ENCODE data around the gene CCL19.

The CCL19 gene

GRCh38 chr9:34689116-34689470 lies 2.0 kb downstream of the CCL19 start:
- no peak overlapping the region for H3K9ac ChIP-seq (ENCODE audit: low read length)
- no peak overlapping the region for H3K4me3 ChIP-seq (ENCODE audit: low read length)
- peaks cover 8% of the 10 kb centered on the region for H3K4me1 ChIP-seq (ENCODE audit: control insufficient read depth, insufficient read depth, low read length)
- no peaks in the 10 kb centered on the region for H3K9me3 ChIP-seq (ENCODE audit: control insufficient read depth, low read length)
- no peaks in the 10 kb centered on the region for H3K27me3 ChIP-seq (ENCODE audit: control insufficient read depth, insufficient read depth, low read length)
- no peaks in the 10 kb centered on the region for H3K36me3 ChIP-seq (ENCODE audit: control insufficient read depth, insufficient read depth, low read length)

DNA sequence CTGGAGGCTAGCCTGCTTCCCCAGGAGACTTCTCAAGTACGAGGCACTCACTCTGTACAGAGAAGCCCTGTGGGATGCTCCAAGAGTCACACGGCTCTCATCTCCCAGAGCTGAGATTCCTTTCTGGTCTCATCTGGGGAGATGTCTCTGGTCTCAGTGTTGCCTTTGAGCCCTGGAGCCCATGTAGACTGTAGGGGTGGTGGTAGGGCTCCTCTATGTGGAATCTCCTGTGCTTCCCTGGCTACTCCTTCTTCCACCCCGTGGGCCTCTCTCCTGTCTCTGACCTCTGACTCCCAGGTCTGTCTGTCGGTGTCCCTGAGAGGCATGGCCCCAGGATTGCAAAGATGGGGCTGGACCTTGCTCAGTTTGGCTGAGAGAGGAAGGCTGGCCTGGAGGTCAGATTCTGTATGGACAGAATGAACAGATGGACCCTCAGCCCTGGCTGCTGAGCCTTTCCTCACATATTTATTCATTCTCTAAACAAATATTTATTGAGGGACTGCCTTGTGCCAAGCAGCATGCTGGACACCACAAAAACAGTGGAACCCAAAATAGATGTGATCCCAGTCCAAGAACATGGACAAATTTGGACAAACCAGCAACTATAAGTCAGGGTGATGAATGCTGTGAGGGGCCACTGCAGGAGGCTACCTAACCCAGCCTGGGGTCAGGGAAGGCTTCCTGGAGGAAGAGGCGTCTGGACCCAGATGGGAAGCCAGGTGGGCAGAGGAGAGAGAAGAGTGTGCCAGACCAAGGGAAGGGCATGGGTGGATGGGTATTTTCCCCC lies 2.6 kb downstream of the CCL19 start:
- H3K27me3 ChIP-seq (ENCODE audit: control insufficient read depth, insufficient read depth, low read length): no peaks in the 10 kb centered on the region
- no peak overlapping the region for H3K4me3 ChIP-seq (ENCODE audit: low read length)
- H3K36me3 ChIP-seq (ENCODE audit: control insufficient read depth, insufficient read depth, low read length): no peaks in the 10 kb centered on the region
- H3K9me3 ChIP-seq (ENCODE audit: control insufficient read depth, low read length): no peaks in the 10 kb centered on the region
- H3K9ac ChIP-seq (ENCODE audit: low read length): no peak overlapping the region
- H3K4me1 ChIP-seq (ENCODE audit: control insufficient read depth, insufficient read depth, low read length): peaks cover 8% of the 10 kb centered on the region

DNA sequence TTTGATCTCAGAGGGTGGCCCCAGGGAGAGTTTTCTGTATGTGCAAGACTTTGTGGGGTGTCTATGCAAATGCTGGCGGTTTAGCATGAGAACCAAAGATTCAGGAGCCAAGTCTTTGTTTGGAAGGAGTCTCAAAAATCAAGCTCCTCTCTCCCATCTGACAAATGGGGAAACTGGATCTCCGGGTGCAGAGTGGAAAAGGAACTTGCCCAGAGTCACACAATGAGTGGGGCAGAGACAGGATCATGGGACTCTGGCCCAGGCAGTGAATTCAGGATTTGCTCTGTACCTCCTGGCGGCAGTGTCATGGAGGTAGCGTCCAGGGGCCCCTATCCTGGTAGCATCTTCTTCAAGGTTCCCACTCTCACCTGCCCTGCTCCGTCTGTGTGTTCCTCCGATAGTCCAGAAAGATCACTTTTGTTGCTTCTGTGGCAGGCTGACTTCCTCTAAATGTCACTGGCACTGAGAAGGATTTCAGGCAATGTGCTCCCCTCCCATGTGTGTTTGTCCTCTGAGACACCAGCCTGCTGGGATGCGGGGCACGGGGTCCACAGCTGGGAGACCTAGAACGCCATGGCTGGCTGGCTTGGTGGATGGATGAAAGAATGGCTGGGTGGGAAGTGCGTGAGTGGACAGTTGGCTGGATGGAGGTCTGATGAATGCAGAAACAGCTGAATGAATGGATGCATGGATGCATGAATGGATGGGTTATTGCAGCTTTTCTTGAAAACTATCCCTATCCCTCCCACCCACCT lies 3.6 kb downstream of the CCL19 start:
- Histone ChIP-seq H3K4me1 (ENCODE audit: control insufficient read depth, insufficient read depth, low read length) (peaks cover 8% of the 10 kb centered on the region), H3K4me3 (ENCODE audit: low read length) (no peak overlapping the region), H3K9me3 (ENCODE audit: control insufficient read depth, low read length) (no peaks in the 10 kb centered on the region), H3K9ac (ENCODE audit: low read length) (no peak overlapping the region), H3K36me3 (ENCODE audit: control insufficient read depth, insufficient read depth, low read length) (no peaks in the 10 kb centered on the region), H3K27me3 (ENCODE audit: control insufficient read depth, insufficient read depth, low read length) (no peaks in the 10 kb centered on the region)

GRCh38 chr9:34686732-34687131 lies 4.3 kb downstream of the CCL19 start:
- H3K9ac ChIP-seq (ENCODE audit: low read length): no peak overlapping the region
- no peaks in the 10 kb centered on the region for H3K9me3 ChIP-seq (ENCODE audit: control insufficient read depth, low read length)
- no peaks in the 10 kb centered on the region for H3K36me3 ChIP-seq (ENCODE audit: control insufficient read depth, insufficient read depth, low read length)
- H3K4me3 ChIP-seq (ENCODE audit: low read length): no peak overlapping the region
- peaks cover 8% of the 10 kb centered on the region for H3K4me1 ChIP-seq (ENCODE audit: control insufficient read depth, insufficient read depth, low read length)
- H3K27me3 ChIP-seq (ENCODE audit: control insufficient read depth, insufficient read depth, low read length): no peaks in the 10 kb centered on the region

- Histone ChIP-seq H3K27me3 (ENCODE audit: control insufficient read depth, insufficient read depth, low read length) (no peaks in the 10 kb centered on the region), H3K9ac (ENCODE audit: low read length) (no peak overlapping the region), H3K36me3 (ENCODE audit: control insufficient read depth, insufficient read depth, low read length) (no peaks in the 10 kb centered on the region), H3K4me3 (ENCODE audit: low read length) (no peak overlapping the region), H3K9me3 (ENCODE audit: control insufficient read depth, low read length) (no peaks in the 10 kb centered on the region), H3K4me1 (ENCODE audit: control insufficient read depth, insufficient read depth, low read length) (peaks cover 8% of the 10 kb centered on the region)
These were observed 4.8 kb downstream of the CCL19 start for GRCh38 chr9:34686231-34686630.

GRCh38 chr9:34685591-34685990 lies 5.5 kb downstream of the CCL19 start:
- H3K9me3 ChIP-seq (ENCODE audit: control insufficient read depth, low read length): no peaks in the 10 kb centered on the region
- no peak overlapping the region for H3K4me3 ChIP-seq (ENCODE audit: low read length)
- H3K36me3 ChIP-seq (ENCODE audit: control insufficient read depth, insufficient read depth, low read length): no peaks in the 10 kb centered on the region
- H3K9ac ChIP-seq (ENCODE audit: low read length): no peak overlapping the region
- H3K27me3 ChIP-seq (ENCODE audit: control insufficient read depth, insufficient read depth, low read length): no peaks in the 10 kb centered on the region
- peaks cover 8% of the 10 kb centered on the region for H3K4me1 ChIP-seq (ENCODE audit: control insufficient read depth, insufficient read depth, low read length)

DNA sequence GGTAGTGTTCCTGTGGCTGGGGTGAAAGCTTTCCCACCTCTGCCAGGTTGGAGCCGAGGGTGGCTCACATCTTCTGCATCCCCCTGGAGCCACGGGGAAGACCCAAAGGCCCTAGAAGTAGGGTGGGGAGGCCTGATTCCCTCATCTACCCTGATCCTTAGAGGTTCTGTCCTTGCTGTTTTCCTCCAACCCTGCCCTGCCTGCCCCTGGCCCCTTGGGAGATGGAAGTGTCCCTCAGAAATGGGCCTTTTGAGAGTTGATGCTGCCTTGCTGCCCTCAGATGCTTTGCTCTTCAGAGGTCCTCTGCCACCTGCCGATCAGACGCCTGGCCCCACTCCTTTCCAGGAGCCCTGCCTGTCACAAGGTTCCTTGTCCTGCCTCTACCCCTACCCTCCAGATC lies 6.3 kb downstream of the CCL19 start:
- no peak overlapping the region for H3K9ac ChIP-seq (ENCODE audit: low read length)
- H3K36me3 ChIP-seq (ENCODE audit: control insufficient read depth, insufficient read depth, low read length): no peaks in the 10 kb centered on the region
- H3K27me3 ChIP-seq (ENCODE audit: control insufficient read depth, insufficient read depth, low read length): no peaks in the 10 kb centered on the region
- peaks cover 8% of the 10 kb centered on the region for H3K4me1 ChIP-seq (ENCODE audit: control insufficient read depth, insufficient read depth, low read length)
- H3K9me3 ChIP-seq (ENCODE audit: control insufficient read depth, low read length): no peaks in the 10 kb centered on the region
- no peak overlapping the region for H3K4me3 ChIP-seq (ENCODE audit: low read length)

GRCh38 chr9:34684145-34684544 lies 6.9 kb downstream of the CCL19 start:
- Histone ChIP-seq H3K9ac (ENCODE audit: low read length) (no peak overlapping the region), H3K4me1 (ENCODE audit: control insufficient read depth, insufficient read depth, low read length) (peaks cover 6% of the 10 kb centered on the region), H3K4me3 (ENCODE audit: low read length) (no peak overlapping the region), H3K9me3 (ENCODE audit: control insufficient read depth, low read length) (no peaks in the 10 kb centered on the region), H3K36me3 (ENCODE audit: control insufficient read depth, insufficient read depth, low read length) (no peaks in the 10 kb centered on the region), H3K27me3 (ENCODE audit: control insufficient read depth, insufficient read depth, low read length) (no peaks in the 10 kb centered on the region)

DNA sequence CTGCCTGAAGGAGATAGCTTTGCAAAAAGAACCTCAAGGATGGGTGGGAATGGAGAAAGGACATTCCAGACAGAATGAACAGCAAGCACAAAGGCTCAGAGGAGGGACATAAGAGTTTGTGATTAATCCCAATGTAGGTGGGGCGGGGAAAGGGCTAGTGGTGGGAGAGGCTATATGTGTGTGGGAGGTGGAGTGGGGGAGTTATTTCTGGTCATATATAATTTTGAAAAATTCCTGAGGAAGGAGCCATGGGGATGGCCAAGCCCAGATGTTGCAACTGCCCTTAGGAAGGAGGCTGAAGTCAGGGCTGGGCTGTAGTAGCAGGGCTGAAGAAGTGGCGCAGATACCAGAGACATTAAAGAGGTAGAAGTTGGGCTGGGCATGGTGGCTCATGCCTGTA lies 15.2 kb downstream of the CCL19 start:
- H3K9ac ChIP-seq (ENCODE audit: low read length): no peak overlapping the region
- H3K36me3 ChIP-seq (ENCODE audit: control insufficient read depth, insufficient read depth, low read length): no peaks in the 10 kb centered on the region
- no peak overlapping the region for H3K4me3 ChIP-seq (ENCODE audit: low read length)
- peaks cover 4% of the 10 kb centered on the region for H3K4me1 ChIP-seq (ENCODE audit: control insufficient read depth, insufficient read depth, low read length)
- H3K27me3 ChIP-seq (ENCODE audit: control insufficient read depth, insufficient read depth, low read length): no peaks in the 10 kb centered on the region
- H3K9me3 ChIP-seq (ENCODE audit: control insufficient read depth, low read length): no peaks in the 10 kb centered on the region

GRCh38 chr9:34675048-34675714 lies 15.9 kb downstream of the CCL19 start:
- Histone ChIP-seq H3K27me3 (ENCODE audit: control insufficient read depth, insufficient read depth, low read length) (no peaks in the 10 kb centered on the region), H3K9ac (ENCODE audit: low read length) (no peak overlapping the region), H3K4me3 (ENCODE audit: low read length) (no peak overlapping the region)

DNA sequence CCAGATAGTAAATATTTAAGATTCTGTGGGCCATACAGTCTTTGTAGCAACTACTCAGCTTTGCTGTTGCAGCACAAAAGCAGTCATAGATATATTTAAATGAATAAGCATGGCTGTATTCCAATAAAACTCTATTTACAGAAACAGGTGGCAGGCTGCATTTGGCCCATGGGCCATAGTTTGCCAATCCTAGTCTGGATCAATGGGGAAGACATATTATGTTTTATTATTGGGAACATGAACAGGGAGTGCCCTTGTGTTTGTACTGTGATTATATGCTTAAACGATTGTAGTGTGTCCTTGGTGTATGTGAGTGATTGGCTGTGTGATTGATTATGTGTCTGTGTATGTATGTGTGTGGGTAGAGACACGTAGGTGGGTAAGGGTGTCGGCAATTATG lies 16.6 kb downstream of the CCL19 start:
- H3K4me1 ChIP-seq (ENCODE audit: control insufficient read depth, insufficient read depth, low read length): peaks cover 4% of the 10 kb centered on the region
- H3K27me3 ChIP-seq (ENCODE audit: control insufficient read depth, insufficient read depth, low read length): no peaks in the 10 kb centered on the region
- no peaks in the 10 kb centered on the region for H3K36me3 ChIP-seq (ENCODE audit: control insufficient read depth, insufficient read depth, low read length)
- no peak overlapping the region for H3K9ac ChIP-seq (ENCODE audit: low read length)
- no peaks in the 10 kb centered on the region for H3K9me3 ChIP-seq (ENCODE audit: control insufficient read depth, low read length)
- no peak overlapping the region for H3K4me3 ChIP-seq (ENCODE audit: low read length)

More at GRCh38 chr9:34675048-34675714, 15.9 kb downstream of the CCL19 start:
- H3K4me1 ChIP-seq (ENCODE audit: control insufficient read depth, insufficient read depth, low read length): peaks cover 4% of the 10 kb centered on the region
- no peaks in the 10 kb centered on the region for H3K36me3 ChIP-seq (ENCODE audit: control insufficient read depth, insufficient read depth, low read length)
- no peaks in the 10 kb centered on the region for H3K9me3 ChIP-seq (ENCODE audit: control insufficient read depth, low read length)

- H3K36me3 ChIP-seq (ENCODE audit: control insufficient read depth, insufficient read depth, low read length): no peaks in the 10 kb centered on the region
- H3K4me1 ChIP-seq (ENCODE audit: control insufficient read depth, insufficient read depth, low read length): peaks cover 4% of the 10 kb centered on the region
- no peak overlapping the region for H3K4me3 ChIP-seq (ENCODE audit: low read length)
- no peaks in the 10 kb centered on the region for H3K27me3 ChIP-seq (ENCODE audit: control insufficient read depth, insufficient read depth, low read length)
- H3K9me3 ChIP-seq (ENCODE audit: control insufficient read depth, low read length): no peaks in the 10 kb centered on the region
- H3K9ac ChIP-seq (ENCODE audit: low read length): no peak overlapping the region
These were observed 19.8 kb downstream of the CCL19 start for GRCh38 chr9:34671307-34671706.
